Parathyroid adenoma (tissue), 2 donors: ENCODE results near the gene SMARCD3.

Source experiments
- H2AFZ ChIP-seq: fragments of 300-600 bp; sonication (generic); one replicate; pipeline ENCODE4 v1.7.0; 2017; ENCODE audit warnings: antibody characterized with exemption, mild to moderate bottlenecking
- H3K27ac ChIP-seq: fragments of 300-600 bp; sonication (generic); one replicate; pipeline ENCODE4 v1.7.0; 2017
- H3K27me3 ChIP-seq: fragments of 300-600 bp; sonication (generic); one replicate; pipeline ENCODE4 v1.7.0; 2017; ENCODE audit warnings: low read length; ENCODE audit not compliant: control insufficient read depth, insufficient read depth
- H3K36me3 ChIP-seq: fragments of 300-600 bp; sonication (generic); one replicate; pipeline ENCODE4 v1.7.0; 2017; ENCODE audit warnings: low read length; ENCODE audit not compliant: control insufficient read depth, insufficient read depth
- H3K4me1 ChIP-seq: fragments of 300-600 bp; sonication (generic); one replicate; pipeline ENCODE4 v1.7.0; 2017; ENCODE audit warnings: control low read depth
- H3K4me2 ChIP-seq: fragments of 300-600 bp; sonication (generic); one replicate; pipeline ENCODE4 v1.7.0; 2017; ENCODE audit warnings: low read length
- H3K4me3 ChIP-seq: fragments of 300-600 bp; sonication (generic); one replicate; pipeline ENCODE4 v1.7.0; 2017; ENCODE audit warnings: low read depth, low read length
- H3K79me2 ChIP-seq: fragments of 300-600 bp; sonication (generic); one replicate; pipeline ENCODE4 v1.7.0; 2017; ENCODE audit warnings: control low read depth
- H3K9ac ChIP-seq: fragments of 300-600 bp; sonication (generic); one replicate; pipeline ENCODE4 v1.7.0; 2017; ENCODE audit warnings: mild to moderate bottlenecking
- H3K9me3 ChIP-seq: fragments of 300-600 bp; sonication (generic); one replicate; pipeline ENCODE4 v1.7.0; 2017; ENCODE audit warnings: low read length; ENCODE audit not compliant: control insufficient read depth
- CTCF ChIP-seq: fragments of 300-600 bp; sonication (generic); IDR thresholded peaks from one replicate; pipeline ENCODE4 v1.7.0; 2017; ENCODE audit warnings: antibody characterized with exemption, mild to moderate bottlenecking
- donor health status: primary hyperparathyroidism.

SMARCD3 gene

GRCh38 chr7:151271699-151272355, 23.3 kb upstream of the SMARCD3 start:
- no peak for TF ChIP-seq CTCF
- no peak overlapping the region for H3K9ac ChIP-seq
- no peak overlapping the region for H3K27ac ChIP-seq
- no peak overlapping the region for H3K4me3 ChIP-seq
- H2AFZ ChIP-seq, result peak overlapping the region; percentile 30
- H3K9me3 ChIP-seq, result no peaks in the 10 kb centered on the region
- no peaks in the 10 kb centered on the region for H3K79me2 ChIP-seq
- H3K4me1 ChIP-seq, result peaks cover 16% of the 10 kb centered on the region
- H3K4me2 ChIP-seq, result peak overlapping the region; percentile 19
- no peaks in the 10 kb centered on the region for H3K36me3 ChIP-seq
- H3K27me3 ChIP-seq, result no peaks in the 10 kb centered on the region

- H3K9ac ChIP-seq, result no peak overlapping the region
- no peak overlapping the region for H3K4me2 ChIP-seq
- H3K9me3 ChIP-seq, result no peaks in the 10 kb centered on the region
- H3K4me3 ChIP-seq, result no peak overlapping the region
- no peaks in the 10 kb centered on the region for H3K27me3 ChIP-seq
- H3K27ac ChIP-seq, result no peak overlapping the region
- H3K79me2 ChIP-seq, result no peaks in the 10 kb centered on the region
- peaks cover 9% of the 10 kb centered on the region for H3K4me1 ChIP-seq
- no peak for TF ChIP-seq CTCF
- no peak overlapping the region for H2AFZ ChIP-seq
- no peaks in the 10 kb centered on the region for H3K36me3 ChIP-seq
These were observed 21.0 kb upstream of the SMARCD3 start for GRCh38 chr7:151269511-151269910.

GRCh38 chr7:151265351-151265931, 16.9 kb upstream of the SMARCD3 start:
- H3K4me1 ChIP-seq, result no peaks in the 10 kb centered on the region
- H3K27me3 ChIP-seq, result no peaks in the 10 kb centered on the region
- H3K9ac ChIP-seq, result no peak overlapping the region
- no peak overlapping the region for H3K4me3 ChIP-seq
- H3K27ac ChIP-seq, result no peak overlapping the region
- H2AFZ ChIP-seq, result no peak overlapping the region
- H3K36me3 ChIP-seq, result no peaks in the 10 kb centered on the region
- no peaks in the 10 kb centered on the region for H3K79me2 ChIP-seq
- no peak for TF ChIP-seq CTCF
- H3K4me2 ChIP-seq, result no peak overlapping the region
- H3K9me3 ChIP-seq, result no peaks in the 10 kb centered on the region

- Histone ChIP-seq H3K79me2 (no peaks in the 10 kb centered on the region), H3K27ac (no peak overlapping the region), H3K4me1 (no peaks in the 10 kb centered on the region), H2AFZ (no peak overlapping the region), H3K36me3 (no peaks in the 10 kb centered on the region), H3K4me2 (no peak overlapping the region), H3K4me3 (no peak overlapping the region), H3K27me3 (no peaks in the 10 kb centered on the region), H3K9me3 (no peaks in the 10 kb centered on the region), H3K9ac (no peak overlapping the region)
- no peak for TF ChIP-seq CTCF
These were observed 16.1 kb upstream of the SMARCD3 start for GRCh38 chr7:151264615-151265014.

GRCh38 chr7:151261529-151261928, 13.0 kb upstream of the SMARCD3 start:
- Histone ChIP-seq H3K9me3 (no peaks in the 10 kb centered on the region), H3K9ac (no peak overlapping the region), H3K79me2 (no peaks in the 10 kb centered on the region), H3K4me2 (no peak overlapping the region), H3K4me3 (no peak overlapping the region), H3K27ac (no peak overlapping the region), H2AFZ (no peak overlapping the region), H3K27me3 (no peaks in the 10 kb centered on the region), H3K36me3 (no peaks in the 10 kb centered on the region), H3K4me1 (no peaks in the 10 kb centered on the region)
- TF ChIP-seq CTCF, result no peak
